ENCODE results near the gene TNFRSF25.
"Not testable (repeated sequence)": the region's sequence is repeated elsewhere in the genome, so short reads cannot be mapped to it uniquely, and the experiment has no call there.

- TF ChIP-seq CTCF, POLR2A (IDR thresholded peaks at IDR 0.05): not testable (repeated sequence)
Observed at GRCh38 chr1:6431645-6432579, 34.1 kb downstream of the TNFRSF25 start.

Measured in heart left ventricle (tissue), 13 donors.